GM19467 (cell line): Measurements from ENCODE around the gene TUBGCP6.

ENCODE experiments used
- ATAC-seq: cut with Tn5 transposase; IDR thresholded peaks from one replicate; pipeline ENCODE4 v1.9.1; 2021; ENCODE audit warnings: mild to moderate bottlenecking, moderate library complexity; ENCODE audit not compliant: unreplicated experiment

TUBGCP6 gene

DNA sequence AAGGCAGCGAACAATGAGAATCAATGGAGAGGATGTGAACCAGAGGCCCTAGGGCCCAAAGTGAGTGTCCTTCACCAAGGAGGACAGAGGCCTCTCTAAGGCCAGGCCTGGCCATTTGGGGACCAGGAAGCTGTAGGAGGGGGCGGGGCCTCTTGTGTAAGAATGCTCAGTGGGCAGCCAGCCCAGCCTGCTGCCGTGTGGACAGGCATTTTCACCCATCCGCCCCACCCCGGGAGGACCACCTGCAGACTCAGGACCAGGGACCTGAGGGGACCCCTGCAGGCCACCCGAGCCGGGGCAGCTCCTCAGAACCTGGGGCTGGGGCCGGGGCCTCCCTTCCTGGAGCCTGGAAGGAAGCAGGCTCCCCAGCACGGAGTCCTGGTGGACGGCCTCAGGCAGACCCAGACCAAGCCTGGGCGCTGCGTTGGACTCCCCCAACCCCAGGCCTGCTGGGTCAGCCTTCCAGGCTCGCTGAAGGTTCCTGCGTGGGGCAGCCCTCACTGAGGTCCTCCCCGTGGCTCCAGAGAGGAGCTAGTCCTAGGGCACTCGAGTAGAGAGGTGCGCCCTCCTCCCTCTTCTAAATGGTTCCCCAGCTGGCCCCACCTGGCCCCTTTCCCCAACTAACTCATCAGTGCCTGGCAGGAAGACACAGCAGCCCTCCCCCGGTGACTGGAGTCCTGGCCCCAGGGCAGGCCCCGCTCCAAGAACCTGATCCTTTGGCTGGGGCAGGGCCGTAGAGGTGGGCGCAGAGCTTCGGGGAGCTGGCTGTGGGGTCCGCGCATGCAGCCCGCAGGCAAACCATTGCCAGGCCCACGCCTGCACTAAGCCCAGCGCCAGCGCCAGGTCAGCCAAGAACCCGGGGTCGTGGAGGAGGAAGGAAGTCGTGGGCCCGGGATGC lies 60.6 kb downstream of the TUBGCP6 start:
- ATAC-seq, result no peak

- no peak for ATAC-seq
Observed at GRCh38 chr22:50183141-50183971, 61.5 kb downstream of the TUBGCP6 start.

DNA sequence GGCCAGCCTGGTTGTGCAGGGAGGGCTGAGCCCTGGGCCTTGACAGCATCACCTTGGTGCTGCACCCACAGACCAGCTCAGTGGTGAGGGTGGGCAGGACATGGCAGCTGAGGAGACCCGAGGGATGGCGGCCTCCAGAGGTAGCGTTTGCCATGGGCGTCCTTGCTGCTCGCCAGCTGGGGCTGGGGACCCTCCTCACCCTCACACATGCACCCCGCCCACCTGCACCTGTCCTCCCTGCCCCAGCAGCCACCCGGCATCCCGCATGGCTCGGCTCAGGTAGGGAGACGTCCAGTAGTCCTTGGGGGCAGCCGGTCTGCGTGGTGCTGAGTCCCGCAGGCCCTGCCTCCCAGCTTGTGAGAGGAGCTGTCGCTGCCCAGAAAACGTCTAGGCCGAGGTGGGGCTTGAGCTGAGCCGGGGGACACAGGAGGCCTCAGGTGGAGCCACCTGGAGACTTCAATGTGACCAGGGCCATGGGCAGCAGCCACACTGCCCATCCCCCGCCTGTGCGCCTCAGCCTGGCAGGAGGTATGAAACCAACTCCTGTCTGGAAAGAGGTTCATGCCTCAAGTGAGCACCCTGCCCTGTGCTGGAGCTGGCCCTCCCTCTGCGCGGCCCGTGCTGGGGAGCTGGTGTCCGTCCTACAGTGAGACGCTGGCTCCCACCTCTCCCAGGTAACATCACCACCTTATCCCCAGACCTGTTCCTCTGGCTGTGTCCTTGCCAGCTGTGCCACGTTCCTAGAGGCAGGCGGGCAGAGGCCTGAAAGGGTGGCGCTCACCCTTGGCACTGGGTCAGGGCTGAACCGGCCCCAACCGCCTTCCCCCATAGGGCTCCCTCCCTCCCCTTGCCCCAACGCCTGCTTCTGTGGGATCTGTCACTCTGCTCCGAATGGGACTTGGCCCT lies 62.4 kb downstream of the TUBGCP6 start:
- no peak for ATAC-seq

DNA sequence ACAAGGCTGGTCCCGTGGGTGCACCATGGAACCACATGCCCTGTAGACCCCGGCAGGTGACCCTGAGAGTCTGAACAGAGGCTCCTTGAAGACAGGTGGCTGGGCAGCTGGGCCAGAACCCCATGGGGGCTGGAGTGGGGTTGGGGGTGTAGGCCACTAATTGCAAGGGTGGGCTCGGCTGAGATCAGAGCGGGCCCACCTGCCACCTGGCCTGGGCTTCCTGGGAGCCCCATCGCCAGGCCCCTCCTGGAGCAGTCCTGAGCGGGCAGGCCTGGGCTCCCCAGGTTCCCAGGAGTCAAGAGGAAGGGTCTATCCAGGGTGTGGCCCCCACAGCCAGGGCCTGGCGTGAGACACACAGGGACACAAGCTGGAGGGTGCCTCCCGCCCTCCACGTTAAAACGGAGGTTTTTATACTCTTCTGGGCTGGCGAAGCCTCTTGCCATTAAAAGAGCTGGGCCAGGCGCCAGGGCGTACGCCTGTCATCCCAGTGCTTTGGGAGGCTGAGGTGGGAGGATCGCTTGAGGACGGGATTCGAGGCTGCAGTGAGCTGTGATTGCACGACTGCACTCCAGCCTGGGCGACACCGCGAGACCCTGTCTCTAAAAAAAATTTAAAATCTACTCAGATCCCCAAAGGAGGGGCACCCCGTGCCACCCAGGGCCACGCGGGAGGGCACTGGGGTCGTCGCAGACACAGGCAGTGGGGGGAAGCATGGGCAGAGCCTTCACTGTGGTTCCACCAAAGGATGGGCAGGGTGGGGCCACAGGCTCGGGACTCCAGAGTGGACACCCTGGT lies 63.9 kb downstream of the TUBGCP6 start:
- ATAC-seq, result no peak

GRCh38 chr22:50179937-50180726 lies 64.7 kb downstream of the TUBGCP6 start:
- ATAC-seq, result no peak

DNA sequence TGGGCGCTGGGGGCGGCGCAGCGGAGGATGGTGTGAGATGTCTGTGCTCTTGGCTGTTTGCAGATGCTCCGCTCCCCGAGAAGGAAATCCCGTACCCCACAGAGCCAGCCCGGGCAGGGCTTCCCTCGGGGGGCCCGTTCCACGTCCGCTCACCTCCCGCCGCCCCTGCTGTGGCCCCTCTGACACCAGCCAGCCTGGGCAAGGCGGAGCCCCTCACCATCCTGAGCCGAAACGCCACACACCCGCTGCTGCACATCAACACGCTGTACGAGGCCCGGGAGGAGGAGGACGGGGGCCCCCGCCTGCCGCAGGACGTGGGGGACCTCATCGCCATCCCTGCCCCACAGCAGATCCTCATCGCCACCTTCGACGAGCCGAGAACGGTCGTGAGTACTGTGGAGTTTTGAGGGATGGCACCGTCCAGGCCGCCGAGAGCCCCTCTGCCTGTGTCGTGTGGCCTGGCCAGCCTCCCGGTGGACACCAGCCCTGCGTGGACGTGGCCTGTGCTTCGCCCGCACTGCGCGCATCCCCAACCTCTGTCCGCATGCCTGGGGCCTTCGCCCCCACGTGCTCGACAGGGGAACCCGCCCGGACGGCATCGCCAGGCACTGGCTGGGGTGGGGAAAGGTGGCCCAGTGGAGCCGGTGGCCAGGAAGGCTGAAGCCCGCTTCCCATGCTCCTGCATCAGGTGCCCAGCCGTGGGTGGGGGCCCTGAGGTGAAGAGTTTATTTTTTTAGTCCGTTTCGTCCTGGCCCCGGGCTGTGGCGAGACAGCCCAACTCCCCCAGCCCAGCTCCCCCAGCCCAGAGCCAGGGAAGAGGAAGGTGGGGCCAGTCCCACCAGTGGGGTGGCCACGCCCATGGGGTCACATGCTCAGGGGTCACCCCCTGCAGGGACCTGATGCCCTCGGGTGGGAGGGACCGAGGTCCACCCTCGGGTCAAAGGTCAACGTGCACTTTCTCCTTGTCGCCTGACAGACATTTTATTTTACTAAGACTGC lies 65.7 kb downstream of the TUBGCP6 start:
- ATAC-seq, result no peak

GRCh38 chr22:50178471-50178864 lies 66.4 kb downstream of the TUBGCP6 start:
- ATAC-seq, result no peak

- no peak for ATAC-seq
Observed at GRCh38 chr22:50177537-50178470, 67.0 kb downstream of the TUBGCP6 start.

GRCh38 chr22:50176850-50177536 lies 67.8 kb downstream of the TUBGCP6 start:
- ATAC-seq, result no peak

- no peak for ATAC-seq
Observed at GRCh38 chr22:50175921-50176849, 68.6 kb downstream of the TUBGCP6 start.

DNA sequence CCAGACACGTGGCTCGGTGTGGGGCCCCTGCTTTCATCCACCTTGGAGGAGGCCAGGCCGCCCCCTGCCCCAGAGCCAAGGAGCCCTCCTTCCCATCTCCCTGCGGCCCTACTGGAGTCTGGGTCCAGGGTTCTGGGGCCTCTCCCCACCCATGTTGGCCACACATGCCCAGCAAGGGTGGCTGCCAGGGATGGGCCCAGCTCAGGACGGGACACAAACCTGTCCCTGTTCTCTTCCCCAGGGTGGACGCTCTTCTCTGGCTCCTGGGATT lies 69.7 kb downstream of the TUBGCP6 start:
- no peak for ATAC-seq

- no peak for ATAC-seq
Observed at GRCh38 chr22:50174382-50175190, 70.2 kb downstream of the TUBGCP6 start.

- no peak for ATAC-seq
Observed at GRCh38 chr22:50173983-50174355, 70.9 kb downstream of the TUBGCP6 start.

DNA sequence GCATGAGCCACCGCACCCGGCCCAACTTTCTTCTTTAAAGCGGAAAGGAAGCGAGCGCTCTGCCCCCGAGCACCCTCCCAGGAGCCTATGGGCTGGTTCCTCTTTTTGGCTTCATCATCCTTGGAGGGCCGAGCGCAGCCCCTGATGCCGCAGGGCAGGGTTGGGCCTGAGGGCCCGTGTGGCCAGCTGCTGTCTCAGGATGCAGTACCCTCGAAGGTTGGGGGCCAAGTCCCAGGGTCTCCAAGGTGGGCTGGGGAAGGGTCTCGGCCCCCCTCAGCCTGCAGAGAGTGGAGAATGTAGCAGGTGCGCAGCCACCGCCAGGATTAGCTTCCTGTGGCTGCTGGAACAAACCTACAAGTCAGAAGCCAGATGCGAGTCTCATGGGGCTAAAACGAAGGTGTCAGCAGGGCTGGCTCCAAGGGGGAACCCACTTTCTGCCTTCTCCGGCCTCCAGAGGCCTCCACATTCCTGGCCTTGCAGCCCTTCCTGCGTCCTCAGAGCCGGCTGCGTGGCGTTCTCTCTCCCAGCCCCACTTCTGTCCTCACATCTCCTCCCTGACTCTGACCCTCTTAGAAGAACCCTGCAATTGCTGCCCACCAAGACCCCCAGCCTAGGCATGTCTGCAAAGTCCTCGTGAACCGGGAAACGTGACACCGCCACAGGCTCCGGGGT lies 71.4 kb downstream of the TUBGCP6 start:
- ATAC-seq, result no peak
